Right lobe of liver (tissue), 4 donors: Measurements from ENCODE around the gene ENGASE.

ENCODE experiments used
- POLR2A ChIP-seq: fragments of 450-650 bp; IDR thresholded peaks from one replicate; pipeline ENCODE4 v1.6.1; 2017; ENCODE audit warnings: antibody characterized with exemption, mild to moderate bottlenecking
- TF ChIP-seq, protein P1 (sequence below), 4 donors: fragments of 200-600 bp in 3 of 4; fragments of 450-650 bp in 1 of 4; IDR thresholded peaks; one replicate each; pipeline versions ENCODE4 v1.5.1 to v1.8.0; 2016 to 2022; ENCODE audit warnings: antibody characterized with exemption in 4 of 4, mild to moderate bottlenecking in 2 of 4
- donor health status: DM: no; HTN: no; CAD: no.
- donor health status: DM: no; HTN: no; CAD: no.
- donor health status: DM: no; HTN: yes; CAD: no.

DNA sequence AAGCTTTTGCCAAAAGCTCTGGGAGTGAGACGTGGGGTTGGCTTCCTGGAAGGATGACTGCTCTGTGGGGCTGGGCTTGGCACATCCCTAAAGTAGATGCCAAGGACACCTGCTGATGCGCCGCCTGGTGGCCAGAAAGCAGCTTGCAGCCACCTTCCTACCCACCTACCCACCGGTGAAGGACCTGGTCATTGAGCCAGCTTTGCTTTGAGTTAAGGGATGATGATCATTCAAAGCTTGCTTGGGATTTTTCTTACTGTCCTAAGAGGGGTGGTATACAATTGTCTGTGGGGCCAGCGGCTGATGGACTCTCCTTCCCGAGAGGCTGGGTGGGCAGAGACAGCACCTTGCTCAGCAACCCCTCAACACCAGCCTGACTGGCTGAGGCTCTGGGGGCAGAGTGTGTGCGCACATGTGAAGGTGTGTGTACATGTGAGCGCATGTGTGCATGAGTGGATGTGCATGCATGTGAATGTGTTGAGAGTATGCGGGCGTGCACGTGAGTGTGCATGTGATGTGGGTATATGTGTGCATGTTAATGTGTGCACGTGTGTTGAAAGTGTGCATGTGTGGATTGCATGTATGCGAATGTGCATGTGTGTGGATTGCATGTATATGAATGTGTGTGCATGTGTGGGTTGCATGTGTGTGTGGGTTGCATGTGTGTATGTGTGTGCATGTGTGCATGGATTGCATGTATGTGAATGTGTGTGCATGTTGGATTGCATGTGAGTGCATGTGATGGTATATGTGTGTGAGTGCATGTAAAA, 32.0 kb upstream of the ENGASE start:
- TF ChIP-seq, protein P1, sequence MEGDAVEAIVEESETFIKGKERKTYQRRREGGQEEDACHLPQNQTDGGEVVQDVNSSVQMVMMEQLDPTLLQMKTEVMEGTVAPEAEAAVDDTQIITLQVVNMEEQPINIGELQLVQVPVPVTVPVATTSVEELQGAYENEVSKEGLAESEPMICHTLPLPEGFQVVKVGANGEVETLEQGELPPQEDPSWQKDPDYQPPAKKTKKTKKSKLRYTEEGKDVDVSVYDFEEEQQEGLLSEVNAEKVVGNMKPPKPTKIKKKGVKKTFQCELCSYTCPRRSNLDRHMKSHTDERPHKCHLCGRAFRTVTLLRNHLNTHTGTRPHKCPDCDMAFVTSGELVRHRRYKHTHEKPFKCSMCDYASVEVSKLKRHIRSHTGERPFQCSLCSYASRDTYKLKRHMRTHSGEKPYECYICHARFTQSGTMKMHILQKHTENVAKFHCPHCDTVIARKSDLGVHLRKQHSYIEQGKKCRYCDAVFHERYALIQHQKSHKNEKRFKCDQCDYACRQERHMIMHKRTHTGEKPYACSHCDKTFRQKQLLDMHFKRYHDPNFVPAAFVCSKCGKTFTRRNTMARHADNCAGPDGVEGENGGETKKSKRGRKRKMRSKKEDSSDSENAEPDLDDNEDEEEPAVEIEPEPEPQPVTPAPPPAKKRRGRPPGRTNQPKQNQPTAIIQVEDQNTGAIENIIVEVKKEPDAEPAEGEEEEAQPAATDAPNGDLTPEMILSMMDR (IDR thresholded peaks at IDR 0.05), result peak; percentile 62 to 84 (median 76)
- TF ChIP-seq POLR2A, result no peak
